DOHH2 (cell line): Measurements from ENCODE around the gene HFE.
"Not testable (repeated sequence)": the region's sequence is repeated elsewhere in the genome, so short reads cannot be mapped to it uniquely, and the experiment has no call there.

ENCODE experiments used
- H3F3A ChIP-seq: fragments of 200-600 bp; sonication (generic), shearing (Covaris generic); 2 replicates; pipeline ENCODE4 v1.6.0; 2016; ENCODE audit warnings: antibody characterized with exemption, mild to moderate bottlenecking; ENCODE audit not compliant: control insufficient read depth, insufficient read depth
- H3K27ac ChIP-seq: fragments of 200-600 bp; sonication (generic); 2 replicates; pipeline ENCODE4 v1.5.1; 2014; ENCODE audit warnings: low read depth, mild to moderate bottlenecking, low read length, moderate library complexity
- H3K27me3 ChIP-seq: fragments of 200-600 bp; sonication (generic); 2 replicates; pipeline ENCODE4 v1.6.1; 2014; ENCODE audit warnings: mild to moderate bottlenecking, low read length, mixed read lengths; ENCODE audit not compliant: control insufficient read depth
- H3K36me3 ChIP-seq: fragments of 200-600 bp; sonication (generic); 2 replicates; pipeline ENCODE4 v1.6.1; 2014; ENCODE audit warnings: mild to moderate bottlenecking, low read length, moderate library complexity, mixed read lengths; ENCODE audit not compliant: control insufficient read depth
- H3K4me1 ChIP-seq: fragments of 200-600 bp; sonication (generic); 2 replicates; pipeline ENCODE4 v1.6.1; 2014; ENCODE audit warnings: mild to moderate bottlenecking, low read length, mixed read lengths; ENCODE audit not compliant: control insufficient read depth
- H3K4me2 ChIP-seq: fragments of 200-600 bp; sonication (generic); 2 replicates; pipeline ENCODE4 v1.6.0; 2014; ENCODE audit warnings: mild to moderate bottlenecking, low read length, moderate library complexity
- H3K4me3 ChIP-seq: fragments of 200-600 bp; sonication (generic); 2 replicates; pipeline ENCODE4 v1.5.1; 2014; ENCODE audit warnings: mild to moderate bottlenecking, low read length, mixed read lengths
- H3K79me2 ChIP-seq: fragments of 200-600 bp; sonication (generic); 2 replicates; pipeline ENCODE4 v1.6.1; 2014; ENCODE audit warnings: mild to moderate bottlenecking, low read length, mixed read lengths; ENCODE audit not compliant: control insufficient read depth
- H3K9me2 ChIP-seq: fragments of 200-600 bp; sonication (generic); replicated peaks from 2 replicates; pipeline ENCODE4 v1.6.1; 2014; ENCODE audit warnings: mild to moderate bottlenecking, low read length, mixed read lengths; ENCODE audit not compliant: control insufficient read depth
- H3K9me3 ChIP-seq: fragments of 200-600 bp; sonication (generic); 2 replicates; pipeline ENCODE4 v1.6.1; 2014; ENCODE audit warnings: antibody characterized with exemption, low read length, mixed read lengths; ENCODE audit not compliant: control insufficient read depth, insufficient read depth
- H4K20me1 ChIP-seq: fragments of 200-600 bp; sonication (generic); 2 replicates; pipeline ENCODE4 v1.6.0; 2014; ENCODE audit warnings: low read depth, mild to moderate bottlenecking, antibody characterized with exemption, low read length, moderate library complexity; ENCODE audit not compliant: control insufficient read depth, insufficient read depth
- EZH2phosphoT487 ChIP-seq: fragments of 200-600 bp; sonication (generic); IDR thresholded peaks from 2 replicates; pipeline ENCODE4 v1.6.1; 2017; ENCODE audit warnings: borderline replicate concordance, mild to moderate bottlenecking, antibody characterized with exemption, low read length, moderate library complexity, mixed read lengths
- TF ChIP-seq, protein P1 (sequence below): fragments of 200-600 bp; sonication (generic); IDR thresholded peaks from one replicate; pipeline ENCODE4 v1.5.1; 2014; ENCODE audit warnings: antibody characterized with exemption, mild to moderate bottlenecking, low read depth, low read length; ENCODE audit not compliant: poor library complexity, severe bottlenecking

HFE gene

DNA sequence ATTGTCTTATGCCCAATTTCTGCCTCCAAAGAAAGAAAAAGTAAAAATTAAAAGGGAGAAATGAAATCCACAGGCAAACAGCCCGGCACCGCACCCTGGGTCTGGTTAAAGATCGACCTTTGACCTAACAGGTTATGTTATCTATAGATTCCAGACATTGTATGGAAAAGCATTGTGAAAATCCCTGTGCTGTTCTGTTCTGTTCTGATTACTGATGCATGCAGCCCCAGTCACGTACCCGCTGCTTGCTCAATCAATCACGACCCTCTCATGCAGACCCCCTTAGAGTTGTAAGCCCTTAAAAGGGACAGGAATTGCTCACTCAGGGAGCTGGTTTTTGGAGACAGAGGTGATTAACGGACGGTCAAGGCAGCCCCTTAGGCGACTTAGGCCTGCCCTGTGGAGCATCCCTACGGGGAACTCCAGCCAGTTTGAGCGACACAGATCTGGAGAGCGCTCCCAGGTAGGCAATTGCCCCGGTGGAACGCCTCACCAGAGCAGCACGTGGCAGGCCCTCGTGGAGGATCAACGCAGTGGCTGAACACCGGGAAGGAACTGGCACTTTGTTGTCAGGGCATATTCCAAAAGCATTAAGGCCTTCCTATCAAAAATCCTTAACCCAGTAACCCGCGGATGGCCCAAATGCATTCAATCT is 12.0 kb upstream of the HFE start:
- H3K9me3 ChIP-seq = no peaks in the 10 kb centered on the region
- H3K79me2 ChIP-seq = no peaks in the 10 kb centered on the region
- H4K20me1 ChIP-seq = no peaks in the 10 kb centered on the region
- H3K27me3 ChIP-seq = no peaks in the 10 kb centered on the region
- no peak overlapping the region for H3K27ac ChIP-seq
- no peak overlapping the region for H3K4me3 ChIP-seq
- H3K36me3 ChIP-seq = no peaks in the 10 kb centered on the region
- H3F3A ChIP-seq = no peaks in the 10 kb centered on the region
- TF ChIP-seq, protein P1, sequence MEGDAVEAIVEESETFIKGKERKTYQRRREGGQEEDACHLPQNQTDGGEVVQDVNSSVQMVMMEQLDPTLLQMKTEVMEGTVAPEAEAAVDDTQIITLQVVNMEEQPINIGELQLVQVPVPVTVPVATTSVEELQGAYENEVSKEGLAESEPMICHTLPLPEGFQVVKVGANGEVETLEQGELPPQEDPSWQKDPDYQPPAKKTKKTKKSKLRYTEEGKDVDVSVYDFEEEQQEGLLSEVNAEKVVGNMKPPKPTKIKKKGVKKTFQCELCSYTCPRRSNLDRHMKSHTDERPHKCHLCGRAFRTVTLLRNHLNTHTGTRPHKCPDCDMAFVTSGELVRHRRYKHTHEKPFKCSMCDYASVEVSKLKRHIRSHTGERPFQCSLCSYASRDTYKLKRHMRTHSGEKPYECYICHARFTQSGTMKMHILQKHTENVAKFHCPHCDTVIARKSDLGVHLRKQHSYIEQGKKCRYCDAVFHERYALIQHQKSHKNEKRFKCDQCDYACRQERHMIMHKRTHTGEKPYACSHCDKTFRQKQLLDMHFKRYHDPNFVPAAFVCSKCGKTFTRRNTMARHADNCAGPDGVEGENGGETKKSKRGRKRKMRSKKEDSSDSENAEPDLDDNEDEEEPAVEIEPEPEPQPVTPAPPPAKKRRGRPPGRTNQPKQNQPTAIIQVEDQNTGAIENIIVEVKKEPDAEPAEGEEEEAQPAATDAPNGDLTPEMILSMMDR = no peak
- no peak for TF ChIP-seq EZH2phosphoT487
- no peaks in the 10 kb centered on the region for H3K9me2 ChIP-seq
- no peaks in the 10 kb centered on the region for H3K4me1 ChIP-seq
- no peak overlapping the region for H3K4me2 ChIP-seq

- H4K20me1 ChIP-seq, H3K9me3 ChIP-seq, H3K4me2 ChIP-seq, H3K79me2 ChIP-seq, H3K27me3 ChIP-seq, H3K4me1 ChIP-seq, H3K4me3 ChIP-seq, H3K9me2 ChIP-seq, H3K27ac ChIP-seq, H3F3A ChIP-seq, H3K36me3 ChIP-seq: not testable (repeated sequence)
These were observed 9.2 kb upstream of the HFE start for GRCh38 chr6:26078066-26078465.

DNA sequence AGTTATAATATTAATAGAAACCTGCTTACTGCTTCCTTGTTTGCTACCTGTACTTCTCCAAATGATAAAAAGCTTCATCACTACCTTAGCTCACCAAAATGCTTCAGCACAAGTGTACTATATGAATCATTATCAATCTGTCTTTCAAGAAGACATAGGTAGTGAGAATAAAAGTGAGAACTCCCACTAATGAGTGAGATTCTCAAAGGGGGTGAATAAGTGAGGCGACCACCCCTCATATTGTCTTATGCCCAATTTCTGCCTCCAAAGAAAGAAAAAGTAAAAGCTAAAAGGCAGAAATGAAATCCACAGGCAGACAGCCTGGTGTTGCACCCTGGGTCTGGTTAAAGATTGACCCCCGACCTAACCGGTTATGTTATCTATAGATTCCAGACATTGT is 6.1 kb upstream of the HFE start:
- H3K36me3 ChIP-seq, H3K9me3 ChIP-seq, H4K20me1 ChIP-seq, H3K27ac ChIP-seq, H3F3A ChIP-seq, H3K4me1 ChIP-seq, H3K4me2 ChIP-seq, H3K9me2 ChIP-seq, H3K27me3 ChIP-seq, H3K4me3 ChIP-seq, H3K79me2 ChIP-seq: not testable (repeated sequence)

- H3K79me2 ChIP-seq = no peaks in the 10 kb centered on the region
- no peaks in the 10 kb centered on the region; the same call in 1 of the 2 replicates for H3K9me3 ChIP-seq
- H3K4me3 ChIP-seq = no peak overlapping the region
- H3K4me1 ChIP-seq = peaks cover 50% of the 10 kb centered on the region
- no peaks in the 10 kb centered on the region for H3K27me3 ChIP-seq
- no peaks in the 10 kb centered on the region for H3K9me2 ChIP-seq
- no peaks in the 10 kb centered on the region for H4K20me1 ChIP-seq
- TF ChIP-seq, protein P1 = no peak
- no peak for TF ChIP-seq EZH2phosphoT487
- no peaks in the 10 kb centered on the region for H3K36me3 ChIP-seq
- peaks cover 9% of the 10 kb centered on the region; the same call in 1 of the 2 replicates for H3F3A ChIP-seq
- no peak overlapping the region for H3K27ac ChIP-seq
- H3K4me2 ChIP-seq = no peak overlapping the region
These were observed 1.0 kb upstream of the HFE start for GRCh38 chr6:26086211-26086610.
